Measurements from ENCODE around the gene BCL2L11.

Gene BCL2L11

DNA sequence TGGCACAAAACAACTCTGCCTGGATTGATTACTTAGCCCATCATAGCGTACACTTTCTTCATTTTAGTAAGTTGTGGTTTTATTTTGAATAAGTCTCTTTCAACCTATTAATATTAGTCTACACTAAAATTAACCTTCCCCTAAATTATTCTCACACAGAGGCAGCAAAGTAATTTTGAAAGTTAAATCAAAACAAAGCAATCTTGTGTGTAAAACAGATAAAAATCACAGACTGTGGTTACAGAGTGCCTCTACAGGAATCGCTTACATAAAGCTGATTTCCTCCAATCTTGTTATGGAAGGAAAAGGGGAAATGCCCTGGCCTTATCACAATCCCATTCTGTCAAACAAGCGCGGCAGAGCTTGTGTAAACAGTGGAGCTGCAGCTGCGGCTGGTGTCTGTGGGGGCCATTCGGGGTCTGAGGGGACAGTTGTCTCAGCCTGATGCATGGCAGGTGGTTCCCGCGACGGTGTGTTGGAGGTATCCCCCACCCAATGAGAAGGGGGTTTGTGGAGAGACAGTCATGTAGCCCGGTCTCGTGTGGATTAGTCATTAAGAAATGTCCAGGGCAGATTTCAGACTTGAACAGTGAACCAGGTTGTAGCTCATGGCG is 42.1 kb downstream of the BCL2L11 start:
- TF ChIP-seq GATA3 (IDR thresholded peaks at IDR 0.05; ENCODE audit: low read depth, low read length) (no peak), GATA2 (IDR thresholded peaks at IDR 0.05; ENCODE audit: low read depth, low read length) (peak; percentile 39)

DNA sequence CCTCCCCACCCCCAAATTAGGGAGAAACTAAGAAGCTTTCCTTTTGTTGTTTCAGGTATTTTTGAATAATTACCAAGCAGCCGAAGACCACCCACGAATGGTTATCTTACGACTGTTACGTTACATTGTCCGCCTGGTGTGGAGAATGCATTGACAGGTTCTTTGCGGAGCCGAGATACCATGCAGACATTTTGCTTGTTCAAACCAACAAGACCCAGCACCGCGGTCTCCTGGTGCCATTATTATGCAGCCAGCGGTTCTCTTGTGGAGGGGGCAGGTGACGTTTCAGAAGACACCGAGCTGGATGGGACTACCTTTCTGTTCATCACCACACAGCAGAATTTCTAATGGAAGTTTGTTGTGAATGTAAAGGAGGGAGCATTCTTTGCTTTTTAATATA is 43.4 kb downstream of the BCL2L11 start:
- TF ChIP-seq GATA3 (IDR thresholded peaks at IDR 0.05; ENCODE audit: low read depth, low read length) (no peak), GATA2 (IDR thresholded peaks at IDR 0.05; ENCODE audit: low read depth, low read length) (no peak)

DNA sequence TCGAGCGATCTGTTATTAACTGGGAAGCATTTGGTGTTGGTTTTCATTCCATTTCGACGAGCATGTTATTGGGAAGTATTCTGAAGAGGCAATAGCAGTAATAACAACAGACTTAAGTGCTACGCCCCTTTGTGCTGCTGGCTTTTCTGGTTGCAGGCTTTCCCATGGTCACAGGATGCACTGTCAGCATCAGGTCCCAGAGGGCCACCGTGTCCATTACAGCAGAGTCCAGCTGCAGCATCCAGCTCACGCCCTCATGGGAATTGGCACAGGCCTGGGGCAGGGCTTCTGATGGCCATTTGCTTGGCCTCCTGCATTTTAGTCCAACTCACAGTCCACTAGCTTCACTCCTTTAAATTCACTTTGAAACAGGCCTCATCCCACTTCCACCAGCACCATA is 44.4 kb downstream of the BCL2L11 start:
- TF ChIP-seq GATA3 (IDR thresholded peaks at IDR 0.05; ENCODE audit: low read depth, low read length): no peak
- TF ChIP-seq GATA2 (IDR thresholded peaks at IDR 0.05; ENCODE audit: low read depth, low read length): no peak

DNA sequence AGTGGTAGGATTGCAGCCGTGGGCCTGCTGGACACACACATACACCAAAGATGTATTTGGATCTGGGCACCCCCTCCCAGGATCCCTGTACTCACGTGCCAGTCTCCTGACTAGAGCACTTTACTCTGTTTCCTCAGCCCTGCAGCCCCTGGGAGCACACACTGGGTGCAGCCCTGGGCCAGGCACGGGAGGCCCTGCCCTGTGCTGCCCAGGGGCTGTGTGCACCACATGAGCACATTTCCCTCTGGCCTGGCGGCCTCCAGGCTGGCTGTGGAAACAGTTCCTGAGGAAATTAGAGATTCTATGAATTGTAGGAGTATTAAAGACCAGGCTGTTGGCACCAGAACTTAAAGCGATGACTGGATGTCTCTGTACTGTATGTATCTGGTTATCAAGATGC is 45.4 kb downstream of the BCL2L11 start:
- TF ChIP-seq GATA3 (IDR thresholded peaks at IDR 0.05; ENCODE audit: low read depth, low read length) (no peak), GATA2 (IDR thresholded peaks at IDR 0.05; ENCODE audit: low read depth, low read length) (no peak)

DNA sequence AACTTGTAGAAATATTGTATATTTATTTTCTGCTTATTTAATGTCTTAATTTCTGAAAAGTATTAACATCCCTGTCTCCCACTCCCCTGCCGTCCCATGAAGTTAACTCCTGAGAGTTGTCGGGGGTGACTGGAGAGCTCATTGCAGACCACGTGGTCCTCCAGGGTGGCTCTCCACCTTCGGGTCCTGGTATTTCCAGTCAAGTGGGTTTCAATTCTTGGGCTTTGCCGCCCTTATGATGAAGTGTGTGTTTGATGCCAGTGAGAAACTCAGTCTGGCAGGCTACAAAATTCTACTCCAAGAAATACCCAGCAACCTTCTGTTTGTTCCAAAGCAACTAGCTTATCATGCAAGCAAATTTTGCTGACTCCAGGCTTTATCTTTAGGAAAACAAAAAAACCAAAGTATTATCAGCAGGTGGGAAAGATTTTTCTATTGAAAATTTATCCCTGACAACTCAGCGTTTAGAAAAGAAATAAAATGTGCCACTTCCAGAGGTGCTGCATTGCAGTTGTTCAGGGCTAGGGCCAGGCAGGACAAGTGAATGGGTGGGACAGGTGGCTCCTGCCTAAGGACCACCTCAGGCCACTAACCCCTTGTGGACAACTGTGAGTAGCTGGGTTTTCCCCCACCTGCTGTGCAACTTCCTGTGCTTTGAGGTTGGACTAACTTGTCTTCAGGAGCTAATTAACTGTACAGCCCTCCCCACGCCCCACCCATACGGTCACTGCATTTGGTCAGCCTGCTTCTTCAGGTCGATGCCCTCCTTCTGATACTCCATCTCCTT is 46.6 kb downstream of the BCL2L11 start:
- TF ChIP-seq GATA3 (IDR thresholded peaks at IDR 0.05; ENCODE audit: low read depth, low read length) (no peak), GATA2 (IDR thresholded peaks at IDR 0.05; ENCODE audit: low read depth, low read length) (no peak)

DNA sequence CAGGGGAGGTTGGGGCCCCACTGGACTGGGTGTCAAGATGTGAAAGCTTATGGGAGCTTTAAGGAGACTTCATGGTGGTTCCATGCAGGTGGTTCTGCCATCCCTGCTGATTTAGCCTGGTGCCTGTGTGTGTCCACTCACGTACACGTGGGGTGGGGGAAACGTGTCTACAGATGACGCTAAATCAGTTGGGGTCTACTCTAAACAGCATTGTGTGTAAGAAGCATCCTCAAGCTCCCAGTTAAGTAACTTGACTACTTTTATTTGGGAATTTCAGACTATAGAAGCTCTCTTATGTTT is 47.1 kb downstream of the BCL2L11 start:
- no peak for TF ChIP-seq GATA3 (IDR thresholded peaks at IDR 0.05; ENCODE audit: low read depth, low read length)
- TF ChIP-seq GATA2 (IDR thresholded peaks at IDR 0.05; ENCODE audit: low read depth, low read length): no peak

DNA sequence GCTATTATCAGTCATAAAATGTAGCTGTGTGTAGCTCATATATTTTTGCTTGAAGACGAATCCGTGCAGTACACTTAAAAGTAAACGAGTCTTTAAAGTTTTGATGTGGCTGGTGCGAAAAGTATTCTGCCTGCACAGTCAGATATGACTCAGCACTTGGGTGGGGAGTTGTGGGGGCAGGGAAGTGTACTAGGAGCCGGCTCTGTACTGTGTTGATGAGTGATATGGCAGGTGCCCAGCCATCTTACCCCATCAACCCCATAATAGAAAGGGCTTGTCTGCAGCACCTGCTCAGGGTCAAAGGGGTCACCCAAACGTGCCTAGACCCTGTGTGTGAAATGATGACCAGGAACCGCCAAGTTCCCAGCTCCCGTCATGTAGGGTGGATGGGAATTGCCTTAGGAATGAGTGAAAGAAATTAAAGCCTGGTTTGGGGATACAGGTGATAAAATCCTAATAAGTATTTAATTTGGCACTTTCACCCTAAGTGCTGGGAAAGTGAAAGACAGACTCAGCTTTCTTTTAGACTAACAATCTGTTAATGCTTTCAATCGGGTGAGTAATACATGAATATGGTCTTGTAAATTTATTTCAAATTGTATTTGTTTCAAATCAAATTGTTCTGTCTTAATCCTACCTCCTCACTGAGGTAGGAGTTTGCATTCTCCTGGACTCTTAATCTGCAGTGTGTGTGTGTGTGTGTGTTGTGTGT is 48.0 kb downstream of the BCL2L11 start:
- no peak for TF ChIP-seq GATA2 (IDR thresholded peaks at IDR 0.05; ENCODE audit: low read depth, low read length)
- TF ChIP-seq GATA3 (IDR thresholded peaks at IDR 0.05; ENCODE audit: low read depth, low read length): no peak

DNA sequence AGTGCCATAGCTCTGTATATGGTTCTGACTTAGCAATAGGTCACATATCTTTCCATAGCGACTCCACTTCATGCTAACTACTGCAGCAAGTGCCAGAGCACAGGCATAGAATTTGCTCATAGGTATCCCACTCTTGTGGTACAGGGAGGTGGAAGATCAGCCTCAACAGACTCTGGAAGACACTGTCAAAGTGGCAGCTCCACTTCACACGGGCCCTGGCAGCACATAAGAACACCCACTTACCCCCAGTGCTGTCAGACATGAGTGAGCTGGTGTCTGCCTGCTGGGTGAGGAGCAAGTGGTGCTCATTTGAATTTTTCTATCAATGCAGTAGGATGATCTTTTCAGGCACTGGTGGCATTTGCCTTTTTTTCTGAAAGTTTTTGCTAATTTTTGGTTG is 48.6 kb downstream of the BCL2L11 start:
- TF ChIP-seq GATA3 (IDR thresholded peaks at IDR 0.05; ENCODE audit: low read depth, low read length): no peak
- no peak for TF ChIP-seq GATA2 (IDR thresholded peaks at IDR 0.05; ENCODE audit: low read depth, low read length)

DNA sequence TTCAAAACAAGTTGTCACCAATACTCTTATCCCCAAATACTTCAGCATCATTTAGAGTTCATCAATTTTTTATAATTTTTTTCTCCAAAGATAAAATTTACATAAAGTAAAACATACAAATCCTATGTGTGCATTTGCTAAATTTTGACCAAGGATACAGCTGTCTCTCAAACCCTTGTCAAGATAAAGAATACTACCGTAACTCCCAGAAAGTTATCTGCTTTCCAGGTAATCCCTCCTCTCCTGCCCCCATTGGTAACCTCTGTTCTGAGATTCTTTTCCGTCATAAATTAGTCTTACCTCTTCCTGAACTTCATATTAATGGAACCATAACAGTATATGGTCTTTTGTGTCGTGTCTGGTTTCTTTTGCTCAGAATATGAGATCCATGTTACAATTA is 49.2 kb downstream of the BCL2L11 start:
- TF ChIP-seq GATA3 (IDR thresholded peaks at IDR 0.05; ENCODE audit: low read depth, low read length): no peak
- TF ChIP-seq GATA2 (IDR thresholded peaks at IDR 0.05; ENCODE audit: low read depth, low read length): no peak

DNA sequence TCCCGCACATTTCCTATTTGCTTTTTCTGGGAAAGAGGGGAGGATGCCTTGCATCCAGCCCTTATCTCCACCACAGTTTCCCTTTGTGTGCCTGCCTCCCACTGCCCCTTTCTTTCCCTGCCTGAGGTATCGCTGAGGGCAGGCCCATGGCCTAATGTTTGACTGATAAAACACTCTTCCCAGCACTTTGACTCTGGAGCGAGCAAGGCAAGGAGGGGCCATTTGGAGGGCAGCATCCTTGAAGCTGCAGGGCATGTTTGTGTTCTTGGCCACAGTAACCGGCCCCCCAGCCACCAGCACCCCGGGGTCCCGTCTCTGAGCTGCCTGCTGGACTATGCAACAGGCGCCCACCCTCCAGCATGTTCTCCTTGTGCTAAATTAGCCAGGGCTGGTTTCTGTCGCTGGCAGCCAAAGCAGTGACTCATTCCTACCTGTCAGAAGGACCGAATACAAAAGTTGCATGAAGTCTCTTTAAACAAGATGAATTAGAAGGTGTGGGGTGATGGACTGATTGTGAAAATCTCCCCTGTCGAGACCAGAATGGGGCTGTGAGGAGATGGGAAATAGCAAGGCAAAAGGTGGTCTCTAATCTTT is 50.7 kb downstream of the BCL2L11 start:
- TF ChIP-seq GATA2 (IDR thresholded peaks at IDR 0.05; ENCODE audit: low read depth, low read length) (no peak), GATA3 (IDR thresholded peaks at IDR 0.05; ENCODE audit: low read depth, low read length) (no peak)

DNA sequence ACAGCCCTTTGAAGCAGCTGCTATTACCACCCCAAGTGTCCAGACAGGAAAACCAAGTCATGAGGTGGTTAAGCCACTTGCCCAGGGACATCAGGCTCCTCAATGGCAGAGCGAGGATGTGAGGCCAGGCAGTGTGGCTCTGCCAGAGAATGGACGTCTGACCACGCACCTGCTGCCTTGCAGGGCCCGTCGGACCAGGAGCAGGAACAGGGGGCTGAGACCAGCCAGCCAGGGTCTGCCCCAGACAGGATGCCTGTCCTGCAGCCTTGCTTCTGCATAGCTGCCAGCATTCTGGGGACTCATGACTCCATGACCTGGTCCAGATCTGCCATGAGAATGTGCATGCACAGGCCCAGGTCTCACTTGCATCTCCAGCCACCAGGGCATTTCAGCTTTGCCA is 52.0 kb downstream of the BCL2L11 start:
- TF ChIP-seq GATA3 (IDR thresholded peaks at IDR 0.05; ENCODE audit: low read depth, low read length): no peak
- no peak for TF ChIP-seq GATA2 (IDR thresholded peaks at IDR 0.05; ENCODE audit: low read depth, low read length)

DNA sequence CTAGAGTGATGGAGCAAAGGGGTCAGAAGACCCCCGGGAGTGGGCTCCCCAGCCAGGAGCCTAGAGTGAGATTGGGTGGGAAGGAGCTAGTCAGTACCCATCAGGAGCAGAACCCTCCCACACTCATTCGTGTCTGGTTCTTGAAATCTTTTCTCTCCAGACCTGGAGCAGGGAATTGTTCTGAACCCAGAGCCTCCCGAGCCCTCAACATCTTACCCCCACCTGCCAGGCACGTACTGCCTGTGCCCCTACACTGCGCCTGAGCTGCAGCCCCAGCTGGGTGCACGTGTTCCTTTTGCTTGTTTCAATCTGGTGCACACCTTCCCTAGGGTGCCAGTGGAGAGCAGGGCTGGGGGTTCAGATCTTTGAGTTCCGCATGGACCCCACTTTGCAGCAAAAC is 52.6 kb downstream of the BCL2L11 start:
- TF ChIP-seq GATA3 (IDR thresholded peaks at IDR 0.05; ENCODE audit: low read depth, low read length) (no peak), GATA2 (IDR thresholded peaks at IDR 0.05; ENCODE audit: low read depth, low read length) (no peak)

DNA sequence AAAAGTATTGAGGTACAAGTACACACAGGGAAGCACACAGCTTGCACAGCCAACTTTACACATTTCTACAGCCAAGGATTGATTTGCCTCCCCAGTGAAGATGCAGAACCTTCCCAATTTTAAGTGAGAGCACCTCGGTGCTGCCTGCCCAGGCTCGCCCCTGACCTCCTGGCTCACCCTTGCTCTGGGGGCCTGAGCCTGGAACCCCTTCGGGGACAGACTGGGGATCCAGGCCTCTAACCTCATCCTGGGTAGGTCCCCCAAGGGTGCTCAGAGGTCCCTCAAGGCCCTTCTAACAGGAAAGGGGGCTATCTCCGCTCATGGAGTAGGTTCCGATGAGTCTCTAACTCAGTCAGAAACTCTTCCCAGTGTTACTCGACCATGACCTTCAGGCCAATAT is 53.1 kb downstream of the BCL2L11 start:
- no peak for TF ChIP-seq GATA2 (IDR thresholded peaks at IDR 0.05; ENCODE audit: low read depth, low read length)
- no peak for TF ChIP-seq GATA3 (IDR thresholded peaks at IDR 0.05; ENCODE audit: low read depth, low read length)

DNA sequence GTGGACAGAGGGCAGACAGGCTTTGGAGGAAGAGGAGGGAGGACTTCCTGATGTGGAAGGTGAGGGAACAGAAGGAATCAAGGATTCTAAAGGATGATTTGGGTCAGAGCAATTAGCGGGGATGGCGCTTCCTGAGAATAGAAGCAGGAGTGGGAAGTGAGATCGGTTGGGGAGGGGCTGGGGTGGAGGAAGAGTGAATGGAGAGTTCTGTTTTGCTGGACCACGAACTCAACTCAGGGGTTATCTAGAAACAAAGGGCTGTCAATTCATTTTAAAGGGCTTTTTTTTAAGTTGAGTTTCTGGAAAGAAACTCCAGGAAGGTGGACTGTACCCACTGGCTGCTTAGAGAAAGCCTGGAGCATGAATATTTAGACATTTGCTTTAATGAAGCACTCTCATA is 54.9 kb downstream of the BCL2L11 start:
- no peak for TF ChIP-seq GATA3 (IDR thresholded peaks at IDR 0.05; ENCODE audit: low read depth, low read length)
- TF ChIP-seq GATA2 (IDR thresholded peaks at IDR 0.05; ENCODE audit: low read depth, low read length): no peak
